Activated CD4-positive, alpha-beta T cell treated with anti-CD3 and anti-CD28 coated beads for 48 hours (primary cell): ENCODE measurements around the gene MEX3D.
"Not testable (repeated sequence)": the region's sequence is repeated elsewhere in the genome, so short reads cannot be mapped to it uniquely, and the experiment has no call there.

ENCODE experiments used
- DNase-seq: peaks from one replicate; pipeline ENCODE4 v3.0.0-alpha.2; 2020

MEX3D gene

DNA sequence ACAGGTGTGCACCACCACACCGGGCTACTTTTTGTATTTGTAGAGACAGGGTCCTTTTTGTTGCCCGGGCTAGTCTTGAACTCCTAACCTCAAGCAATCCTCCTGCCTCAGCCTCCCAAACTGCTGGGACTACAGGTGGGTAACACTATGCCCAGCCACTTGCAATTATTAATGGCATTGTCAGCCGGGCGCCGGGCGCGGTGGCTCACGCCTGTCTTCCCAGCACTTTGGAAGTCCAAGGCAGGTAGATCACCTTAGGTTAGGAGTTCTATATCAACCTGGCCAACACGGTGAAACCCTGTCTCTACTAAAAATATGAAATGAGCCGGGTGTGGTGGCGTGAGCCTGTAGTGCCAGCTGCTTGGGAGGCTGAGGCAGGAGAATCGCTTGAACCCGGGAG is 2.7 kb upstream of the MEX3D start:
- DNase-seq: no peak

DNA sequence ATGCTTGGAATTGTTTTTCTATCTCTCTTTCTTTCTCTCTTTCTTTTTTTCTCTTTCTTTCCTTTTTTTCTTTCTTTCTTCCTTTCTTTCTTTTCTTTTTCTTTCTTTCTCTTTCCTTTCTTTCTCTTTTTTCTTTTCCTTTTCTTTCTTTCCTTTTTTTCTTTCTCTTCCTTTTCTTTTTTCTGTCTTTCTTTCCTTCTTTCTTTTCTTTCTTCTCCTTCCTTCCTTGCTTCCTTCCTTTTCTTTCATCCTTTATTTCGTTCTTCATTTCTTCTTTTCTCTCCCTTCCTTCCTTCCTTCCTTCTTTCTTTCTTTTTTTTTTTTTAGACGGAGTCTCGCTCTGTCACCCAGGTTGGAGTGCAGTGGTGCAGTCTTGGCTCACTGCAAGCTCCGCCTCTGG is 1.9 kb upstream of the MEX3D start:
- no peak for DNase-seq

DNA sequence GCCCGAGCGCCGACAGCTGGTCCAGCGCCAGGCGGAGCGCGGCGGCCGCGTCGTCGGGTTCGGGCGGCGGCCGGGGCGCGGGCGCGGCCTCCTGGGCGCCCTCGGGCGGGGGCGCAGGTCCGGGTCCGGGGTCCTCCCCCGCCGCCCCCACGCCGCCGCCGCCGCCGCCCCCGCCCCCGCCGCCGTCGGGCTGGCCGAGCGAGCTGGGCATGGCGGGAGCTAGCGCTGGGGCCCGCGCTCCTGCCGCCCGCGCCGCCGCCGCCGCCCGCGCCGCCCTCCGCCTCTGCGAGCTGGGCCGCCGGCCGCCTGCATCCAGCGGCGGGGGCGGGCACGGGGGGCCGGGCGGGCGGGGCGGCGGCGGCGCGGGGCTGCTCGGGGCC is 287 bp downstream of the MEX3D start:
- no peak for DNase-seq

DNA sequence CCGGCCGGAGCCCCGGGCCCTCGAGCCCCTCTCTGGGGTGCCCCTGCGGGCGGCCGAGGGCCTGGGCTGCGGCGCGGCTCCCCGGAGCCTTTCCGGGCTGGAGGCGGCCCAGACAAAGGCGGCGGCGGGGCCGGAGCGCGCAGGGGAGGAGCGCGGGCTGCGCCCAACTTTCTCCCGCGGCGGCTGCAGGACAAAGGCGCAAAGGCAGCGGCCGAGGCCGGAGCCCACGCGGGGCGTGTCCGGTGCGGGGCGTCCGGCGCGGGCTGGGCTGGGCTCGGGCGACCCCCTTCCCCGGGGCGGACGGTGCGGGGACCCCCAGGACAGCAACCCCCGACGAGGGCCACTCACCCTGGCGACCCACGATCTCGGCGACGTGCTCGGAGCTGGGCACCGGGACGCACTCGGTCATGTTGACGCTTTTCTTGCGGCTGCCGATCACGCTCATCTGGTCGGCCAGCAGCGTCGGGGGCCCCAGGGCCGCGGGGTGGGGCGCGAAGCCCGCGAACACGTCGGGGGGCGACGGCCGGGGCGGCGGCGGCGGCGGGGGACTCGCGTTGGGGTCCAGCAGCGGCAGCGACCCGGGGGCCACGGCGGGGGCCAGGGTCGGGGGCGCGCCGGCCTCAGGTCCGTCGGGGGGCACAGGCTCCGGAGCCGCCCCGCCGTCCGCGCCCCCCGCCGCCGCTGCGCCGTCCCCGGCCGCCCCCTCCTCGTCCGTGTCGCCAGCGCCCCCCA is 843 bp downstream of the MEX3D start:
- DNase-seq: no peak

DNA sequence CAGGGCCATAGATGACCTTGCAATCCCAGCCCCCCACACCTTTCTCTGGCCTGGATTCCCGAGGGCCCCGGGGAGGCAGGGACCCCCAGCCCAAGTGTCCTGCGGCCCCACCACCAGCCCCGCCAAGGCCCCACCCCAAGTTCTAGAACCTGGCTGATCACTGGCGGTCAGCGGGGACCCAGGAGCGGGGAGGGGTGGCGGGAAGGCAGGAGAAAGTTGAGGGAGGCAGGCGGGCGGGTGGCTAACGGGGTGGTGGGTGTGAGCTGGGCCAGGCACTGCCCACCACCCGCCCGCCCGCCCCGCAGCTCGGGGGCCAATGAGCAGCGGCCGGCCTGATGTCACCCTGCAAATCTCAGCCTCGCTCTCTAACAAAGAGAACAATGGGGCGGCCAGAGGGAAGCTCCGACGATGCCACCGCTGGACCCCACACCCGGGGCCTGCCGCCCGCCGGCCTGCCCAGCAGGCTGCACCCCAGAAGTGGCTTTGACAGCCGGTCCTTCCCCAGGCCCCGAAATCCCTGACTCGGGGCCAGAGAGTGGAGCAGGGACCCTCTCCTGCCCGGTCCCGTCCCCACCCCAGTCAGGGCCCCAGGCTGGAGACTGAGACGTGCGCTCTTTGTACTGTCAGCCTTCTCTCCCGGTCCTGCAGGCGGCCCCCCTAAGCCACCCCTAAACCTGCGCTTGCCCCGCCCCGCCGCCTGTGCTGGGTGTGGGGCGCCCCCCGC is 1.6 kb downstream of the MEX3D start:
- DNase-seq: no peak

DNA sequence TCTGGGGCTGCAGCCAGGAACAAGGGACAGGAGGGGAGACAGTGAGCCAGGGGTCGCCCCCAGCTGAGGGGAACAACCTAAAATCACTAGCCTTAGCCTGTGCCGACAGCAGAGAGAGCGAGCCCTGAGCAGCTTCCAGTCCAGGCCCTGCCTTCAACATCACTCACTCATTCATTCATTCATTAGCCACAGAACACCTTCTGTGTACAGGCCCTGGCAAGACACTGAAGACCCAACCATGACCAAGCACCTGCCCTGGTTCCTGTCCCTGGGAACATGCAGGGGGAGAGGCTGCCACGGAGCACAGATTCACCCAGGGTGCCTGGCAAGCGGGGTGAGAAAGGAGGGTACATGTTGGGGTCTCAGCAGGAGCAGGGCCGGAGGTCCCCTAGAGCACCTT is 4.9 kb downstream of the MEX3D start:
- no peak for DNase-seq

DNA sequence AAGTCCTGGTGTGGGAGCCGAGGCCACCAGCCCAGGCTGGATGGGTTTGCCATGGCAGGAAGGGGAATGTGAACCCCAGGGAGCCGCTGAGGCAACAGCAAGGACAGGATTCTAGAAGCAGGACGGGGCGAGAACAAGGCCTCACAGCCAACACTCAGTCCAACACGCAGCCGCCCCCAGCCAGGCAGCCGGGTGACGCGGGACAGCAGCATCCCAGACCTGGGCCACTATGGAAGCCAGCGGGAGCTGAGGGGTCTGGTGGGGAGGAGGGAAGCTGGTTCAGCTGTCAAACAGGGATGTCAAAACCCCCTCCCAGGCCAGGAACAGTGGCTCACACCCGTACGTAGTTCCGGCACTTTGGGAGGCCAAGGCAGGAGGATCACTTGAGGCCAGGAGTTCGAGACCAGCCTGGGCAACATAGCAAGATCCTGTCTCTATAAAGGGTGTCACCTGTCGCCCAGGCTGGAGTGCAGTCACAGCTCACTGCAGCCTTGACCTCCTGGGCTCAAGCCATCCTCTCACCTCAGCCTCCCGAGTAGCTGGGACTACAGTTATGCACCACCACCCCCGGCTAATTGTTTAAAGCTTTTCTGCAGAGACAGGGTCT is 6.8 kb downstream of the MEX3D start:
- DNase-seq: no peak

DNA sequence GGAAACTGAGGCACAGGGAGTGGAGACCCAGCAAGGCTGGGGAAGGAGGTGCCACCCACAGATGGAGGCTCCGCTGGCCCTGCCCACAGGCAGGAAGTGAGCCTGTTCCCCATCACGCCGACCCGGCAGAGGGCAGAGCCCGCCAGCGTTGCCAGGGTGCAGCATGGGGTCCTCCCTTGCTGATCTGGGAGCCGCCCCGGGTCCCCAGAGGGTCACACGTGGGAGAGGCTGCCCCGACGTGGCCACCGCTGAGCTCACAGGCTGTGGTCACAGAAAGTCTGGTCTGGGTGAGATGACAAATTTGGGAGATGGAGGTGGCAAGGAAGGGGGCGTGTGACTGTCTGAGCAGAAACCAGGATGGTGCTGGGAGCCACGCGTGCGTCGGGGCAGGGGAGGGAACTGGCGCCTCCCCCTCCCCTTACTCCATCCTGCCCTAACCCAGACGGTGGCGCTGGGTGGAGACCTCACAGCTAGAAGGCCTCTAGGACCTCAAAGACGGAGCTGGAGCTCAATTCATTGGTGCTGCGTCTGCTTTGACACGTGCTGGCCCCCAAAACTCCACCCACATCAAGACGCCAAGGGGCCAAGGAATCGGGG is 7.7 kb downstream of the MEX3D start:
- DNase-seq: no peak

DNA sequence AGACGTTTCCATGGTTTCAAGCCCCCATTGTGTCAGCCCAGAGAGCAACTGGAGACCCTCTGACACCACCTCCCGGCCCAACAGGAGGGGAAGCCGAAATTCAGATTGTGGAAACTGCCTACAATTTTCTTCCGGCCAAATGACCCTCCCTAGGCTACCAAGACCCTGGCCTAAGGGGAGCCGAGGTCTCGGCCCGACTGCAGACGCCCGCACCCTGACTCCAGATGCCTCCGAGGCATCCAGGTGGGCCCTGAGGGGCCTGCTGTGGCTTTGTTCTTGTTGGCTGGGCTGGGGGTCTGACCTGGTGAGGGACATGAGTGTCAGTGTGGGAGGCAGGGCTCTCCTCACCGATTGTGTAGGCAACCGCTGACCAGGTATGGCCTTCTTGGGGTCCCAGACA is 9.6 kb downstream of the MEX3D start:
- DNase-seq: no peak

DNA sequence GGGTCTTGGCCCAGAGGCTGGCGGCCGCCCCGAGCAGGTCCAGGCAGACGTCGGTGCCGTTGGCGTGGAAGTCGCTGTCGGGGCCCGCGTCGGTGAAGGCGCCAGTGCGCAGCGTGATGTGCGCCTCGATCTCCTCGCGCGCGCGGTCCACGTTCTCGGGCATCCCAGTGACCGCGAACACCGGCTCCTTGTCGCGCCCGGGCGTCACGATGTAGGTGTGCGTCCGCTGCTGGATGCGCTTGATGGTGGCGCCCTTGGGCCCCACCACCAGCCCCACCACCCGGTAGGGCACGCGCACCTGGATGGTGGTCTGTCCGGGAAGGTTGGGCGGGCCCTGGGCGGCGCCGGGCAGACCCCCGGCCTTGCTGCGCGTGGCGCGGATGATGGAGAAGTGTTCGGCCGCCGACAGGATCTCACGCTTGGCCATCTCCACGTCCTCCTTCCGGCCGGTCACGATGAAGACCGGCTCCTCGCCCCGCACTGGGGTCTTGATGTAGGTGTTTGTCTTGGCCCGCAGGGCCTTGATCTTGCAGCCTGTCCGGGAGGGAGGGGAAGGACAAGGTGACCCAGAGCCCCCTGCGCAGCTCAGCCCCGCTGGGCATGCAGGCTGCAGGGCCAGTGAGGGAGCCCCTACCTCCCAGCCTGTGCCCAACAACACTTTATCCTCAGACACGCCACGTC is 11.6 kb downstream of the MEX3D start:
- no peak for DNase-seq

DNA sequence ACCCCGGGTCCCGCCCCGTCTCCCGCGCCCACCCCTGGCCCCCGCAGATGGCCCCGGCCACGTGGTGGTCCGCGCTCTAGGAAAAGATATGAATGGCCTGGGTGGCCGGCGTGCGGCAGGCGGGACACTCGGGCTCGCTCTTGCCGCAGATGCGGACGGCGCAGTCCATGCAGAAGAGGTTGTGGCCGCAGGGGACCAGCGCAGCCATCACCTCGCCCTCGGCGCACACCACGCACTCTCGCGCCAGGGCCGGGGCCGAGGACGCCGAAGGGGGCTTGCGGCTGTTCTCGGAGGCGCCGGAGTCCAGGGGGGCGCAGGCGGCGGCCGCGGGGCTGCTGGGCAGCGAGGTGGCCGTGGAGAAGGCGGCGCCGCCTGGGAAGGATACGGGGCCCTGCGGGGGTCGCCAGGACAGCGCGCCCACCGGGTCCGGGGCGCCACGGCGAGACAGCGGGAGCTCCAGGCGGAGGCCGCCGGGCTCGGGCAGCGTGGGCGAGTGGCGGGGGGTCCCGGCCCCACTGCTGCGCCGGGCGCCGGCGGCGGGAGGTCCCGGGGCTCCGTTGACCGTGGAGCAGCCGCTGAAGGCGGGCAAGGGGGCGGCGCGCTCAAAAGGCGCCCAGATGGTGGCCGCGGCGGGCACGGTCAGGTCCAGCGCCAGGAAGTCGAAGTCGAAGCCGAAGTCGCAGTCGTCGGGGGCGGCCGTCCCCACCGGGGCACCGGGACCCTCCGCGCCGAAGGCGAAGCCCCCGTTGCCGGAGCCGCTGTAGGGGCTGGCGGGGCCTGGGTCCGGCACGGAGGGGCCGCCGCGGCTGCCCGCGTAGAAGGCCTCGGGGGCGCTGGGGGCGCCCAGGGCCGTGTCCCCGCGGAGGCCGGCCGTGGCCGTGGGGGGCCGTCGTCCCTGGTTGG is 12.4 kb downstream of the MEX3D start:
- no peak for DNase-seq

DNA sequence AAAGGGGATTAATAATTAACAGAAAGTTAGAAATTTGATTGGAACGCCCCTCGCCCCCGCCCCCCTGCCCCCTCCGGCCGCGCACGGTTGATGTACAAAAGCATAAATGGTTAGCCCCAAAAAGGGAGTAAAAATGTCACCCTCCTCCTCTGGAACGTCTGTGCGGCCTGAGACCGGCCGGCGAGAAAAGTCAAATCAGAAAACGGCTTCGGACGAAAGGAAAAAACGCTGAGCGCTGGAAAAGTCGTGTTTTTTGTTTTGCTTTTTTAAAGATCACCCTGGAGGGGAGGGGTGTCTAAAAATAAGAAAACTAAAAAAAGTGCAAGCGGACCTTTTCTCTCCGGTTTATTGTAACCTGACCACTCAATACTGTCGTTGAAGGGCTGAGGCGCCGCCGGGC is 13.2 kb downstream of the MEX3D start:
- DNase-seq: no peak

DNA sequence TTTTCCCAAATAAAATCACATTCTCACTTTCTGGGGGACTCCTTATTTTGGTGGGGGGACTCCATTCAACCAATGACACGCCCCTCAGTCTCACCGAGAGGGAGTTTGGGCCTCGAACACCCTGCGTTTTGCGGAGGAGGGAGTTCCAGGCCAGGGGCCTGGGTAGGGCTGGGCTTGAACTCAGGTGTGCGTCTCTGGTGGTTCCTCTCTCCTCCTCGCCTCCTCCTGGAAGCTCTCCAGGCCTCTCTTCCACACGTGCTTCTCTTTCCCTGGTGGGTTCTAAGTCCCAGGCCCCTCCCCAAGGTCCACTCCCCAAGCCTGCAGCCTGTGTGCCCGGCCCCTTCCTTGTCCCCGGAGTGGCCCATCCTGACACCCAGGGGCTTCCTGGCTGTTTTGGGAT is 14.7 kb downstream of the MEX3D start:
- DNase-seq: no peak

DNA sequence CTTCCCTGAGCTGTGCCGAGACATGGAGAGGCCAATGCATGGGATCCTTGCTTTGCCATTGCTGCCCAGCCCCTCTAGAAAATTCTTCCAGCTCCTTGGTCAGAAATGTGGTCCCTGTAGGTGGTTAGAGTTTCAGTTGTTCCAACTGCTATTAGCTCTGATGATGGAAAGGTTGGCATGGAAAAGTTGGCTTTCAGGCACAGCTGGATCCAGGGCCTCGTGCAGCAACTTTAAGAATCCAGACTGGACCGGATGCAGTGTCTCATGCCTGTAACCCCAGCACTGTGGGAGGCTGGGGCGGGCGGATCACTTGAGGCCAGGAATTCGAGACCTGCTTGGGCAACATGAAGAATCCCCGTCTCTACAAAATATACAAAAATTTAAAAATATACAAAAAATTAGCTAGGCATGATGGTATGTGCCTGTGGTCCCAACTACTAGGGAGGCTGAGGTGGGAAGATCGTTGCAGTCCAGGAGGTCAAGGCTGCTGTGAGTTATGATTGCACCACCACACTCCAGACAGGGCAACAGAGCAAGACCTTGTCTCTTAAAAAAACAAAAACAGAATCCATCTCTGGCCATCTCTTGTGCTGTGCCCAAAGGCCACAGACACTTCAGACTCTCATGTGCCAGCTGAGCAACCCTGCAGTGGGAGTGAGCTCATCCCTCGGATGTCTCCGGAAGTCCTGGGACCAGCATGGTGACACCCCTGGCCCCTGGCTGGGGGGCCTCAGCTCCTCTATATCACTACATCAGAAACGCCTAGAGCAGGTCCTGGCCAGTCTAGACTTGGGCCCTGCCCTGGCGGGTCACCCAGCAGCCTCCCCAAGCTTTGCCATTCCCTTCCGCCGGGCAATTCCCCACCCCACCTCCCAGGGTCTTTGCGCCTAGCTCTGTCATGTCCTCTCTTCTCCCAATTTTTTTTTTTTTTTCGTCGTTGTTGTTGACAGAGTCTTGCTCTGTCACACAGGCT is 16.8 kb downstream of the MEX3D start:
- DNase-seq: no peak

DNA sequence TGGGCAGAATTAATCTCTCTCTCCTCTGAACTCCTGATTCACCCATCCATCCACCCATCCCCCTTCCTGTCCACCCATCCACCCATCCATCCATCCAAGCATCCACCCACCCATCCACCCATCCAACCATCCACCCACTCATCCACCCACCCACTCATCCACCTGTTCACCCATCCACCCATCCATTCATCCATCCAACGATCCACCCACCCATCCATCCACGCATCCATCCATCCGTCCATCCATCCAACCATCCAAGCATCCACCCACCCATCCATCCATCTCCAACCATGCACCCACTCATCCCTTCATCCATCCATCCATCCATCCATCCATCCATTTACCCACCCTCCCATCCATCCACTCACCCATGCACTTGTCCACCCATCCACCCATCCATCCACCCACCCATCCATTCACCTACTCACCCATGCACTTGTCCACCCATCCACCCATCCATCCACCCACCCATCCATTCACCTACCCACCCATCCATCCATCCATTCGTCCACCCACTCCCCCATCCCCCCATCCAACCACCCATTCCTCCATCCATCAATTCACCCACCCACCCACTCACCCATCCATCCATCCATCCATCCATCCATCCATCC is 18.7 kb downstream of the MEX3D start:
- DNase-seq: no peak

DNA sequence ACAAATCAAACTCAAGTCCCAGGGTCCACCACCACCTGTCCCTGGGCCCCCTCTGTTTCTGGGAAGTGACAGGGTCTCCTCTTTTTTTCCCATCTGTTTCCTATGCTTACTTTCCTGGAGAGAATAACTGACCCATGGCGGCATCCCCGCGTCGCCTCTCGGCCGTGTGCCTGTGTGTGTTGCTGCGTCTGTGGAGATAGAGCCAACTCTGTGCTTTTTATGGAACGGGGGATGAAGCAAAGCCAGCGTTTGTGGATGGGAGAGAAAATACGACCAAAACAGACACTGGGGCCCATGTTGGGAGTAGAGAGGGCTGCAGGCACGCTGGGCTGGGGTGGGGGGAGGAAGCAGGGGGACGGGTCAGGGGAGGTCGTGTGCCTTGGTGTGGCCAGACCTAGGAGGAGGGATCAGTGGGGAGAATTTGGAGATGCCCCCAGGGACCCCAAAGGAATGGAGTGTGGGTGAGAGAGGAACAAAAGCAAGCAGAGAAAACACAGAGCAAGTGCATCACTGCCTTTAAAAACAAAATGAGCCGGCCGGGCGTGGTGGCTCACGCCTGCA is 27.7 kb downstream of the MEX3D start:
- DNase-seq: no peak

DNA sequence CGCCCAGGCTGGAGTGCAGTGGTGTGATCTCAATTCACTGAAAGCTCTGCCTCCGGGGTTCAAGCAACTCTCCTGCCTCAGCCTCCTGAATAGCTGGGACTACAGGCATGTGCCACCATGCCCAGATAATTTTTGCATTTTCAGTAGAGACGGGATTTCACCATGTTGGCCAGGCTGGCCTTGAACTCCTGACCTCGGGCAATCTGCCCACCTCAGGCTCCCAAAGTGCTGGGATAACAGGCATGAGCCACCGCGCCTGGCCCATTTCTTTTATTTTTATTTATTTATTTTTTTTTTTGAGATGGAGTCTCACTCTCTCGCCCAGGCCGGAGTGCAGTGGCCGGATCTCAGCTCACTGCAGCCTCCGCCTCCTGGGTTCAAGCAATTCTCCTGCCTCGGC is 28.4 kb downstream of the MEX3D start:
- not testable (repeated sequence) for DNase-seq

DNA sequence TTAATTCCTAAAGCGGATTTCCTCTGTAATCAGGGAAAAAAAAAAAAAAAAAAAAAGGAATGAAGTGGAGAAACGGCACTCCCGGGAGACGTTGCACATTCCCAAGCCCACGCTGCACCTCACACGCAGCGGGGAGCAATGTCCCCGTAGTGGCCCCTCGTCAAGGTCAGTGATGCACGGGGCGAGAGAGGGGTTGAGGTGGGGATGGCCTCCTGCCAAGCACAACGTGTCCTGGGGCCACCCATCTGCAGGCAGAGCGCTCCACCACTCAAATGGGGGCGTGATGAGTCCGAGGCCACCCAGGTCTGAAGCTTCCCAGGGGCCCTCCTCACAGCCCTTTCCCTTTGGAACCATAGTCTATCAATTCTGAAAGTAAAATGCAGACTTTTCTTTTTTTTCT is 29.1 kb downstream of the MEX3D start:
- no peak for DNase-seq

DNA sequence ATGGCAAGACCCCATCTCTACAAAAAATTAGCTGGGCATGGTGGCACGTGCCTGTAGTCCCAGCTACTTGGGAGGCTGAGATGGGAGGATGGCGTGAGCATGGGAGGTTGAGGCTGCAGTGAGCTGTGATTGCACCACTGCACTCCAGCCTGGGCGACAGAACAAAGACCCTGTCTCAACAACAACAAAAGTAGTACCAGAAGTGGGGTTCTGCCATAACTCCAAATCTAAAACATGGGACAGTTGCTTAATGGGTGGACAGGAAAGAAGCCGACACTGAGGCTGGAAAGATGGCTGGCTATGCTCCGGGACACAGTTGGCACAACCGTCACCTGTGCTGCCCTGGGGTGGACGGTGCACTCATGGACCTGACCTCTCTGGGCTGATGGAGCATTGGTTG is 32.4 kb downstream of the MEX3D start:
- not testable (repeated sequence) for DNase-seq

DNA sequence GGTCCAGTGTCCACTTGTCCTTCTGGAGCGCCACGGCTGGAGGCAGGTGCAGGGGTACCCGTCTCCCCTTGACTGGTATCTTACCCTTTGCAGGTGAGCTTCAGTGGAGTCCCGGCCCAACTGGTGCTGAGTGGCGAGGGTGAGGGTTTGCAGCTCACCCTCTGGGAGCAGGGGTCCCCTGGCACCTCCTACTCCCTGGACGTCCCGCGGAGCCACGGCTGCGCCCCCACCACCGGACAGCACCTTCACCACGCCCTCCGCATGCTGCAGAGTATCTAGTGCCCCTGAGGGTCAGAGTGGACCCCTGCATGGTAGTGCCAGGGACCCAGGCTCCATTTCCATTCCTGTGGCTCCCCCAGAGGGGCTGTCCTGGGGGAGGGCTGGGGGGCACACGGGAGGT is 33.2 kb downstream of the MEX3D start:
- DNase-seq: no peak
